ENCODE results near the gene PARP3. TPM values are rescaled to one million over a fixed set of nuclear protein-coding genes. Genes with fewer than 3 reads are reported as not detected.

Gene PARP3
- total and polyA plus RNA-seq, 2 experiments from 2014 or later = 17.3 to 26.6 TPM

DNA sequence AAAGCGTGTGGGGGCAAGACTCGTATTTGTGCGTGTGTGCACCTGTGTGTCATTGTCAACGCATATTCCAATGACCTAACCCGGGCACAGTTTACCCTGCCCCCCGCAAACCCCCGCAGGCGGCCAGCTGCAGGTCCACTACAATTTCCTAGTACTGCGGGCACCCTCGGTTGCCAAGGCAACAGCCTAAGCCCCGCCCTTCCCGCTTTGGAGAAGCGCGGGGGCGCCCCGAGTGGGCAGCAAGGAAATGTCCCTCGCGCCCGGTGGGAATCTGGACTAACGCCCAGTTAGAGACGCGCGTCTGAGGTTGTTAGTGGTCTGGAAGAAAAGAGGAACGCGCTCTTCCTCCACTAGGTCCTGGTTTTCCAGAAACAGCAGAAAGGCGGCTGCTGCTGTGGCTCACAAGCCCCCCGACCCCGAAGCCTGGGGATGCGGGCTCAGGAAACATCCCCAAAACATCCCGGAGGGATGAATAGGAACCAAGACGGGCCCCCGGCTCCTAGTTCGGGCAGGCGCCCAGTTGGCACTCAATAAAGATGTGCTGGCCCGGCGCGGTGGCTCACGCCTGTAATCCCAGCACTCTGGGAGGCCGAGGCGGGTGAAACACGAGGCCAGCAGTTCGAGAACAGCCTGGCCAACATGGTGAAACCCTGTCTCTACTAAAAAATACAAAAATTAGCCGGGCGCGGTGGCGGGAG is 33.8 kb downstream of the PARP3 start:
- DNase-seq (ENCODE audit: low read depth in 1 of 2, low spot score in 1 of 2) = peak; percentile 76 to 81
- TF ChIP-seq, protein P1, sequence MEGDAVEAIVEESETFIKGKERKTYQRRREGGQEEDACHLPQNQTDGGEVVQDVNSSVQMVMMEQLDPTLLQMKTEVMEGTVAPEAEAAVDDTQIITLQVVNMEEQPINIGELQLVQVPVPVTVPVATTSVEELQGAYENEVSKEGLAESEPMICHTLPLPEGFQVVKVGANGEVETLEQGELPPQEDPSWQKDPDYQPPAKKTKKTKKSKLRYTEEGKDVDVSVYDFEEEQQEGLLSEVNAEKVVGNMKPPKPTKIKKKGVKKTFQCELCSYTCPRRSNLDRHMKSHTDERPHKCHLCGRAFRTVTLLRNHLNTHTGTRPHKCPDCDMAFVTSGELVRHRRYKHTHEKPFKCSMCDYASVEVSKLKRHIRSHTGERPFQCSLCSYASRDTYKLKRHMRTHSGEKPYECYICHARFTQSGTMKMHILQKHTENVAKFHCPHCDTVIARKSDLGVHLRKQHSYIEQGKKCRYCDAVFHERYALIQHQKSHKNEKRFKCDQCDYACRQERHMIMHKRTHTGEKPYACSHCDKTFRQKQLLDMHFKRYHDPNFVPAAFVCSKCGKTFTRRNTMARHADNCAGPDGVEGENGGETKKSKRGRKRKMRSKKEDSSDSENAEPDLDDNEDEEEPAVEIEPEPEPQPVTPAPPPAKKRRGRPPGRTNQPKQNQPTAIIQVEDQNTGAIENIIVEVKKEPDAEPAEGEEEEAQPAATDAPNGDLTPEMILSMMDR (IDR thresholded peaks at IDR 0.05; ENCODE audit: low read depth, low read length) = peak; percentile 29
- no peaks in the 10 kb centered on the region for H3K9me3 ChIP-seq (ENCODE audit: low read depth)
- H3K36me3 ChIP-seq = no peaks in the 10 kb centered on the region
- H3K4me3 ChIP-seq = peak overlapping the region; percentile 51
- no peak overlapping the region for H3K27ac ChIP-seq
- peaks cover 21% of the 10 kb centered on the region for H3K4me1 ChIP-seq (ENCODE audit: low read depth)
- H3K27me3 ChIP-seq = no peaks in the 10 kb centered on the region

DNA sequence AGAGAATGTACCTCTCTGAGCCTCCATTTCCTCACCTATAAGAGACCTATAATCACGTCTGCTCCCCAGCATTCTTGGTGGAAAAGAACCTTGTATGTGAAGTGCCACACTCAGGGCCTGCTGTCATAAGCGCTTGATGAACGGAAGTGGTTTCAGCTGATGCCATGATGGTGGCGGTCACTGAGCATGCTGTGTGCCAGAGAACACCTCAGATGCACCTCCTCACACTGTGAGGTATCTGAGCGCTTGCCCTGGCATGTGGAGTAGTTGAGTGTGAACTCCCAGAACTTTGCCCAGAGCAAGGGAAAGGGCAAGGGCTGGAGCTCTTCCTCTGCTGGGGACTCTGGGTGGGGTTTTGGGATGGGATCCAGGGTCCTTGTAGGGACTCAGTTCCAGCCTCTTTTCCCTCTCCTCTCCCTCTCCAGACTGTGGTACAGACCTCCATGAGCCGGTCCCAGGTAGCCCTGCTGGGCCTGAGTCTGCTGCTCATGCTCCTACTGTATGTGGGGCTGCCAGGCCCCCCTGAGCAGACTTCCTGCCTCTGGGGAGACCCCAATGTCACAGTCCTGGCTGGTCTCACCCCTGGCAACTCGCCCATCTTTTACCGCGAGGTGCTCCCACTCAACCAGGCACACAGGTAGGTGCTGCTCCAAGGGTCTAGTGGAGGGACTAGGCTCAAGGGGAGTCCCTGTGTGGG is 35.4 kb downstream of the PARP3 start:
- no peaks in the 10 kb centered on the region for H3K36me3 ChIP-seq
- no peaks in the 10 kb centered on the region for H3K27me3 ChIP-seq
- no peak overlapping the region for H3K27ac ChIP-seq
- no peak overlapping the region for H3K4me3 ChIP-seq
- no peak for DNase-seq (ENCODE audit: low read depth in 1 of 2, low spot score in 1 of 2)
- no peaks in the 10 kb centered on the region for H3K9me3 ChIP-seq (ENCODE audit: low read depth)
- peaks cover 28% of the 10 kb centered on the region for H3K4me1 ChIP-seq (ENCODE audit: low read depth)
- TF ChIP-seq, protein P1 (IDR thresholded peaks at IDR 0.05; ENCODE audit: low read depth, low read length) = no peak

GRCh38 chr3:51978143-51978502 is 36.0 kb downstream of the PARP3 start:
- Histone ChIP-seq H3K27me3 (no peaks in the 10 kb centered on the region), H3K4me3 (no peak overlapping the region), H3K4me1 (ENCODE audit: low read depth) (peaks cover 28% of the 10 kb centered on the region), H3K27ac (no peak overlapping the region), H3K36me3 (no peaks in the 10 kb centered on the region), H3K9me3 (ENCODE audit: low read depth) (no peaks in the 10 kb centered on the region)
- DNase-seq (ENCODE audit: low read depth in 1 of 2, low spot score in 1 of 2) = no peak
- TF ChIP-seq, protein P1 (IDR thresholded peaks at IDR 0.05; ENCODE audit: low read depth, low read length) = no peak

- Histone ChIP-seq H3K27me3 (no peaks in the 10 kb centered on the region), H3K4me3 (no peak overlapping the region), H3K4me1 (ENCODE audit: low read depth) (peaks cover 23% of the 10 kb centered on the region), H3K27ac (no peak overlapping the region), H3K36me3 (no peaks in the 10 kb centered on the region), H3K9me3 (ENCODE audit: low read depth) (no peaks in the 10 kb centered on the region)
- no peak for DNase-seq (ENCODE audit: low read depth in 1 of 2, low spot score in 1 of 2)
- TF ChIP-seq, protein P1 (IDR thresholded peaks at IDR 0.05; ENCODE audit: low read depth, low read length) = no peak
Observed at GRCh38 chr3:51980253-51980652, 38.1 kb downstream of the PARP3 start.

- H3K27me3 ChIP-seq = no peaks in the 10 kb centered on the region
Observed at GRCh38 chr3:51982352-51982837, 40.2 kb downstream of the PARP3 start.

More at GRCh38 chr3:51982352-51982837, 40.2 kb downstream of the PARP3 start:
- no peaks in the 10 kb centered on the region for H3K36me3 ChIP-seq
- peak overlapping the region; percentile 27 for H3K4me3 ChIP-seq
- H3K27ac ChIP-seq = peak overlapping the region; percentile 86
- TF ChIP-seq, protein P1 (IDR thresholded peaks at IDR 0.05; ENCODE audit: low read depth, low read length) = peak; percentile 58
- H3K4me1 ChIP-seq (ENCODE audit: low read depth) = peaks cover 16% of the 10 kb centered on the region
- H3K9me3 ChIP-seq (ENCODE audit: low read depth) = no peaks in the 10 kb centered on the region
- DNase-seq (ENCODE audit: low read depth in 1 of 2, low spot score in 1 of 2) = peak in 1 of 2 donors; percentile 57

Measured in cardiac muscle cell (in vitro differentiated cells and primary cell).